Measurements from ENCODE around the gene PANK1.

Gene PANK1

GRCh38 chr10:89644967-89645741 lies at the start of gene PANK1:
Gene PANK1, minus strand, starts transcription at chr10:89645242. Its CDS starts 351 bp downstream, at chr10:89644891.
- DNase-seq (ENCODE audit: insufficient read length, low spot score) (no peak), FAIRE-seq (no peak)
- TF ChIP-seq CTCF (IDR thresholded peaks at IDR 0.05; ENCODE audit: insufficient read depth, missing control alignments), result no peak

GRCh38 chr10:89693176-89693575 lies 48.1 kb upstream of the PANK1 start:
- TF ChIP-seq CTCF (IDR thresholded peaks at IDR 0.05; ENCODE audit: insufficient read depth, missing control alignments), result no peak
- no peak for FAIRE-seq
- DNase-seq (ENCODE audit: insufficient read length, low spot score), result no peak

GRCh38 chr10:89692416-89692815 lies 47.4 kb upstream of the PANK1 start:
- no peak for FAIRE-seq
- no peak for TF ChIP-seq CTCF (IDR thresholded peaks at IDR 0.05; ENCODE audit: insufficient read depth, missing control alignments)
- DNase-seq (ENCODE audit: insufficient read length, low spot score), result no peak

GRCh38 chr10:89690027-89690426 lies 45.0 kb upstream of the PANK1 start:
- FAIRE-seq, result no peak
- TF ChIP-seq CTCF (IDR thresholded peaks at IDR 0.05; ENCODE audit: insufficient read depth, missing control alignments), result no peak
- no peak for DNase-seq (ENCODE audit: insufficient read length, low spot score)

- no peak for TF ChIP-seq CTCF (IDR thresholded peaks at IDR 0.05; ENCODE audit: insufficient read depth, missing control alignments)
- FAIRE-seq, result no peak
- DNase-seq (ENCODE audit: insufficient read length, low spot score), result no peak
Observed at GRCh38 chr10:89685936-89686335, 40.9 kb upstream of the PANK1 start.

GRCh38 chr10:89684604-89685003 lies 39.6 kb upstream of the PANK1 start:
- TF ChIP-seq CTCF (IDR thresholded peaks at IDR 0.05; ENCODE audit: insufficient read depth, missing control alignments), result no peak
- no peak for FAIRE-seq
- DNase-seq (ENCODE audit: insufficient read length, low spot score), result no peak

GRCh38 chr10:89683883-89684282 lies 38.8 kb upstream of the PANK1 start:
- DNase-seq (ENCODE audit: insufficient read length, low spot score) (no peak), FAIRE-seq (no peak)
- TF ChIP-seq CTCF (IDR thresholded peaks at IDR 0.05; ENCODE audit: insufficient read depth, missing control alignments), result no peak

Data from D721Med (cell line).